ENCODE measurements around the gene LRPAP1.

LRPAP1 gene

GRCh38 chr4:3518511-3518880 is 13.7 kb downstream of the LRPAP1 start:
- Histone ChIP-seq H3K4me3 (ENCODE audit: low read length) (no peak overlapping the region), H3K4me1 (ENCODE audit: control insufficient read depth, insufficient read depth, low read length) (peaks cover 3% of the 10 kb centered on the region), H3K36me3 (ENCODE audit: control insufficient read depth, insufficient read depth, low read length) (peaks cover 57% of the 10 kb centered on the region), H3K9me3 (ENCODE audit: control insufficient read depth, insufficient read depth, low read length) (no peaks in the 10 kb centered on the region), H3K27me3 (ENCODE audit: control insufficient read depth, insufficient read depth, low read length) (no peaks in the 10 kb centered on the region), H3K27ac (ENCODE audit: low read length) (no peak overlapping the region)
- WGBS (ENCODE audit: insufficient coverage, insufficient read length): no CpG with 5 or more reads among the region's 11 CpGs
- no peak for DNase-seq (ENCODE audit: low read depth, low spot score)

DNA sequence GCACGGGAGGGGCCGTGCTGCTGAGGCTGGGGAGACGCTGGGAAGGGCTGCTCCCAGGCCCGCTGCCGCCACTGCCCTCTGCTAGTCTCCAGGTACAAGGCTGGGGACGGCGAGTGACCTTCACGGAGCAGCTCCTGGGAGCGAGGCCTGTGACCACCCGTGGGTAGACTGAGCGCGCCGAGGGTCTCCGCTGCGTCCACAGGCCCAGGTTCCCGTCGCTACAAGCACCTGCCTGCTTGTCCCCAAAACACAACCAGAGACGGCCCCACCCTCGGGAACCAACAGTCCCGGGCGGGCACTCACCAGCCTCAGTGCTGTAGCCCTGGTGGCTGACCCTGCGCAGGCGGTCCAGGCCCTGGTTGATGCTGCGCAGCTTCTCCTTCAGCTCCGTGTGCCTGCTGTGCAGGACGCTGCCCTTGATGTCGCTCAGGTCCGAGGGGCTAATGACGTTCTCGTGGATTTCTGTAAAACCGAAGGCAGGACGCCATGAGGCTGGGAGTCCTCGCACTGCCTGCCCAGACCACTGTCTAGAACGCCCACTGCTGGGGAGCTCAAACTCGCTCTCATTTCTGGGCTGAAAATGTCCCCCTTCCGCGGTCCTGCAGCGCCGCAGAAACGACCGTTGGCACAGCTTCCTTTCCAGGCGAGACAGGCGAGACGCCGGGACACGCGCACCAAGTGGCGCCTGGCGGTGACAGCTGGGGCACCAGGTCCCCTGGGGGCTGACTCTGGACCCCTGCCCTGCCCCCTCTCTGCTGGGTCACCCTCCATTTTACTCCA is 14.3 kb downstream of the LRPAP1 start:
- no CpG with 5 or more reads among the region's 49 CpGs for WGBS (ENCODE audit: insufficient coverage, insufficient read length)
- H3K27me3 ChIP-seq (ENCODE audit: control insufficient read depth, insufficient read depth, low read length): no peaks in the 10 kb centered on the region
- no peak overlapping the region for H3K4me3 ChIP-seq (ENCODE audit: low read length)
- no peaks in the 10 kb centered on the region for H3K9me3 ChIP-seq (ENCODE audit: control insufficient read depth, insufficient read depth, low read length)
- H3K36me3 ChIP-seq (ENCODE audit: control insufficient read depth, insufficient read depth, low read length): peaks cover 57% of the 10 kb centered on the region
- peaks cover 3% of the 10 kb centered on the region for H3K4me1 ChIP-seq (ENCODE audit: control insufficient read depth, insufficient read depth, low read length)
- no peak overlapping the region for H3K27ac ChIP-seq (ENCODE audit: low read length)
- no peak for DNase-seq (ENCODE audit: low read depth, low spot score)

GRCh38 chr4:3516836-3517730 is 15.1 kb downstream of the LRPAP1 start:
- H3K9me3 ChIP-seq (ENCODE audit: control insufficient read depth, insufficient read depth, low read length): no peaks in the 10 kb centered on the region
- DNase-seq (ENCODE audit: low read depth, low spot score): no peak
- no CpG with 5 or more reads among the region's 29 CpGs for WGBS (ENCODE audit: insufficient coverage, insufficient read length)
- H3K4me1 ChIP-seq (ENCODE audit: control insufficient read depth, insufficient read depth, low read length): peaks cover 3% of the 10 kb centered on the region
- H3K27ac ChIP-seq (ENCODE audit: low read length): no peak overlapping the region
- H3K36me3 ChIP-seq (ENCODE audit: control insufficient read depth, insufficient read depth, low read length): peaks cover 60% of the 10 kb centered on the region
- H3K4me3 ChIP-seq (ENCODE audit: low read length): no peak overlapping the region
- no peaks in the 10 kb centered on the region for H3K27me3 ChIP-seq (ENCODE audit: control insufficient read depth, insufficient read depth, low read length)

- Histone ChIP-seq H3K9me3 (ENCODE audit: control insufficient read depth, insufficient read depth, low read length) (no peaks in the 10 kb centered on the region), H3K27me3 (ENCODE audit: control insufficient read depth, insufficient read depth, low read length) (no peaks in the 10 kb centered on the region), H3K4me3 (ENCODE audit: low read length) (no peak overlapping the region), H3K4me1 (ENCODE audit: control insufficient read depth, insufficient read depth, low read length) (peaks cover 3% of the 10 kb centered on the region), H3K36me3 (ENCODE audit: control insufficient read depth, insufficient read depth, low read length) (peaks cover 56% of the 10 kb centered on the region), H3K27ac (ENCODE audit: low read length) (no peak overlapping the region)
- DNase-seq (ENCODE audit: low read depth, low spot score): no peak
- no CpG with 5 or more reads among the region's 32 CpGs for WGBS (ENCODE audit: insufficient coverage, insufficient read length)
Measured at GRCh38 chr4:3516061-3516835, 16.0 kb downstream of the LRPAP1 start.

DNA sequence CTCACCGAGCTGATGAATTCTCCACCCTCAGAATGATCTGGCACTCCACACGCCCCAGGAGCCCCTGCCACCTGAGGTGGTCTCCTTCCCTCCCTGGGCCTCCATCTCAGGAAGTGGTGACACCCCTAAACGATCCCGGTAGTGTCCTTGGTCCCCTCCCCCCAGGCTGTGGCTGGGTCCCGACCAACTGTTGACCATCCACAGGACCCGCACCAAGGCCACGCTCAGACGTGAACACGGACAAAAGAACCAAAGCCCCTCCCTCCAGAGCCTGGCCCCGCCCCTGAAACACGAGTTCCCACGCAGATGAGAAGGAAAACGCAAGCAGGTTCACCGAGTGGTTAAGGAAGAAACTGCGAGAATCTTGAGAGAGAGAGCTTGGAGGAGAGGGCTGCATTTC is 16.6 kb downstream of the LRPAP1 start:
- no peaks in the 10 kb centered on the region for H3K9me3 ChIP-seq (ENCODE audit: control insufficient read depth, insufficient read depth, low read length)
- H3K27me3 ChIP-seq (ENCODE audit: control insufficient read depth, insufficient read depth, low read length): no peaks in the 10 kb centered on the region
- H3K4me1 ChIP-seq (ENCODE audit: control insufficient read depth, insufficient read depth, low read length): peaks cover 3% of the 10 kb centered on the region
- H3K27ac ChIP-seq (ENCODE audit: low read length): no peak overlapping the region
- H3K4me3 ChIP-seq (ENCODE audit: low read length): no peak overlapping the region
- peaks cover 53% of the 10 kb centered on the region for H3K36me3 ChIP-seq (ENCODE audit: control insufficient read depth, insufficient read depth, low read length)
- no peak for DNase-seq (ENCODE audit: low read depth, low spot score)
- WGBS (ENCODE audit: insufficient coverage, insufficient read length): no CpG with 5 or more reads among the region's 15 CpGs

DNA sequence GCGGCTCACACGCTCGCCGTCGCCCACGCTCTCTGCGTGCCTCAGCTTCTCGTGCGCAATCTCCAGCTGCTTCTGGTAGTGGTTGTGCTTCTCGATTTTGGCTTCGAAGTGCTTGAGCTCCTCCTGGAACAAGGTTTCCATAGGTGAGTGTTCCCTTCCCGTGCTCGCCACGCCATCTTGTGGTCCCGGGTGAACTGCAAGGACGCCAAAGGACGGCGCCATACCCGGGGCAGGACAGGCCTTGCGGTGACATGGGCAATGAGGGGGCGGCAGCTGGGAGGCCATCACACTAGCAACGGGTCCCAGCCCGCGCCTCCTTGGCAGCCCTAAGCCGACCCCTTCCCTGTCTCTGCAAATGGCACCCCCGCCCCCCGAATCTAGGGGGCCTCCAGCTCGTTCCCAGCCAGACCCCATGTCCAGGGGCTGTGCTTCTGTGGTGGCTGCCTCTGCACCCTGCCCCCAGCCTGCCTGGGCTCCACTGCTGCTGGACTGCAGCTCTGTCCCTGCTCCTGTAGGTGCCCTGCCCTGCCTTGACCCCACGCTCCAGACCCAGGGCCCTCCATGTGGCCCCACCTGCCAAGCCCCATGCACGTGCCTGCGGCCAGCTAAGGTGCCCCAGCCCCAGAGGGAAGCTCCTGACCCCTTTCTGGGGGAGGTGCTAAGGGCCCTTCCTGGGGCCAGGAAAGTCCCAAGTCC is 17.3 kb downstream of the LRPAP1 start:
- Histone ChIP-seq H3K9me3 (ENCODE audit: control insufficient read depth, insufficient read depth, low read length) (no peaks in the 10 kb centered on the region), H3K4me3 (ENCODE audit: low read length) (no peak overlapping the region), H3K27ac (ENCODE audit: low read length) (no peak overlapping the region), H3K36me3 (ENCODE audit: control insufficient read depth, insufficient read depth, low read length) (peaks cover 49% of the 10 kb centered on the region), H3K27me3 (ENCODE audit: control insufficient read depth, insufficient read depth, low read length) (no peaks in the 10 kb centered on the region), H3K4me1 (ENCODE audit: control insufficient read depth, insufficient read depth, low read length) (peaks cover 3% of the 10 kb centered on the region)
- WGBS (ENCODE audit: insufficient coverage, insufficient read length): no CpG with 5 or more reads among the region's 31 CpGs
- no peak for DNase-seq (ENCODE audit: low read depth, low spot score)

DNA sequence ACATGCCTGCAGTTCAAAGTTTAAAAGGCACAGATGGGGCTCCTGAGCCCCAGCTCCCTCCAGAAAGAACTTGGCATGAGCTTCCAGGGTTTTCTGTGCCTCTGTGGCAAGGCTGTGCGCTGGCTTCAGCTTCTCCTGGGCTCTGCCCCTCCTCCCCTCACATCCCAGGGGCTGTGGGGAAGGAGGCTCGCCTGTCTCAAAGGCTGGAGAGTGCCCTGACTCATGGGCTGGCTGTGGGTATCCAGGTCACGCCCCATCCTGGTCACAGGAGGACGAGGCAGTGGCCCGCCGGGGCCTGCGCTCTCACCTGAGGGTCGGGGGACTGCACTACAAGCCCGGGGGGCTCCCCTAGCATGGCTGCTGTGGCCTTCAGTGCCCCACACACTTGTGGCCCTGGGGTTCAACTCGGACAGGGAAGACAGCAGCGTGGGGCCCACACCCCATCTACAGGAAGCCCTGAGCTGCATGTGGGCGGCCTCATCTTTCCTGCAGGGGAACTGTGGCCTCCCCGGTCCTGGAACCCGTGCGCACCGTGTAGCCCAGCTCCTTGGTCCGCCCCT is 17.9 kb downstream of the LRPAP1 start:
- Histone ChIP-seq H3K27ac (ENCODE audit: low read length) (no peak overlapping the region), H3K4me1 (ENCODE audit: control insufficient read depth, insufficient read depth, low read length) (peaks cover 3% of the 10 kb centered on the region), H3K9me3 (ENCODE audit: control insufficient read depth, insufficient read depth, low read length) (no peaks in the 10 kb centered on the region), H3K36me3 (ENCODE audit: control insufficient read depth, insufficient read depth, low read length) (peaks cover 50% of the 10 kb centered on the region), H3K27me3 (ENCODE audit: control insufficient read depth, insufficient read depth, low read length) (no peaks in the 10 kb centered on the region), H3K4me3 (ENCODE audit: low read length) (no peak overlapping the region)
- WGBS (ENCODE audit: insufficient coverage, insufficient read length): no CpG with 5 or more reads among the region's 17 CpGs
- DNase-seq (ENCODE audit: low read depth, low spot score): no peak

- WGBS (ENCODE audit: insufficient coverage, insufficient read length): no CpG with 5 or more reads among the region's 18 CpGs
- no peak for DNase-seq (ENCODE audit: low read depth, low spot score)
- H3K27me3 ChIP-seq (ENCODE audit: control insufficient read depth, insufficient read depth, low read length): no peaks in the 10 kb centered on the region
- no peak overlapping the region for H3K27ac ChIP-seq (ENCODE audit: low read length)
- no peak overlapping the region for H3K4me3 ChIP-seq (ENCODE audit: low read length)
- H3K36me3 ChIP-seq (ENCODE audit: control insufficient read depth, insufficient read depth, low read length): peaks cover 46% of the 10 kb centered on the region
- H3K4me1 ChIP-seq (ENCODE audit: control insufficient read depth, insufficient read depth, low read length): peaks cover 3% of the 10 kb centered on the region
- H3K9me3 ChIP-seq (ENCODE audit: control insufficient read depth, insufficient read depth, low read length): no peaks in the 10 kb centered on the region
Measured at GRCh38 chr4:3513807-3514206, 18.4 kb downstream of the LRPAP1 start.

DNA sequence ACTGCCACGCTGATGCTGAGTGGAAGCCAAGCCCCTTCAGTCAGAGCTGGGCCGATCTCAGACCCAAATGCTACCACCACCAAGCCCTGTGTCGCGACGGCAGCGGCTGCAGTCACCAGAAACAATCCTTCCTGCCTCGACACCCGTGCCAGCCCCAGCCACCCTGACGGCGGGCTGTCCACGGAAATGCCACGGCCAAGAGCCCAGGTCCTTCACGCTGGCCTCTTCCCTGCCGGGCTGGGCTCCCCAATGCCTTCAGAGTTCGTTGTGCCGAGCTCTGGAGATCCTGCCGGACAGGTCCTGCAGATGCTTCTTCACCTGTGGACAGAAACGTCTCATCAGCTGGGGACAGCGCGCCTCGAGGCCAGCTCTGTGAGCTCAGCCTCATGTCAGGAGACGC is 19.5 kb downstream of the LRPAP1 start:
- WGBS (ENCODE audit: insufficient coverage, insufficient read length): no CpG with 5 or more reads among the region's 22 CpGs
- Histone ChIP-seq H3K27me3 (ENCODE audit: control insufficient read depth, insufficient read depth, low read length) (no peaks in the 10 kb centered on the region), H3K9me3 (ENCODE audit: control insufficient read depth, insufficient read depth, low read length) (no peaks in the 10 kb centered on the region), H3K4me3 (ENCODE audit: low read length) (no peak overlapping the region), H3K4me1 (ENCODE audit: control insufficient read depth, insufficient read depth, low read length) (peaks cover 3% of the 10 kb centered on the region), H3K36me3 (ENCODE audit: control insufficient read depth, insufficient read depth, low read length) (peaks cover 46% of the 10 kb centered on the region), H3K27ac (ENCODE audit: low read length) (no peak overlapping the region)
- DNase-seq (ENCODE audit: low read depth, low spot score): no peak
